Heart left ventricle (tissue), 16 donors: ENCODE measurements around the gene CDC42SE2. TPM values are rescaled to one million over a fixed set of nuclear protein-coding genes. Genes with fewer than 3 reads are reported as not detected.

Source experiments
- ATAC-seq, 4 donors: fragments of 200-7000 bp; cut with Tn5 transposase; one replicate each; pipeline ENCODE4 v1.9.1; 2020 to 2022; ENCODE audit warnings: moderate library complexity in 4 of 4, mild to moderate bottlenecking in 3 of 4, moderate number of reproducible peaks in 1 of 4
- DNase-seq, 5 donors: peaks; one replicate each; pipeline ENCODE4 v3.0.0-alpha.2; 2020
- H3K27ac ChIP-seq, 12 donors: fragments of 200-600 bp; sonication (generic) in 4 of 12; one replicate each; pipeline versions ENCODE4 v1.5.0 to v1.8.0; 2016 to 2022; ENCODE audit warnings: mild to moderate bottlenecking in 2 of 12
- H3K27me3 ChIP-seq, 9 donors: fragments of 200-600 bp; sonication (generic) in 2 of 9; one replicate each; pipeline versions ENCODE4 v1.5.1 to v1.8.0; 2016 to 2022; ENCODE audit warnings: mild to moderate bottlenecking in 3 of 9
- H3K36me3 ChIP-seq, 9 donors: fragments of 200-600 bp; sonication (generic) in 2 of 9; one replicate each; pipeline versions ENCODE4 v1.5.0 to v1.8.0; 2018 to 2022; ENCODE audit warnings: mild to moderate bottlenecking in 2 of 9
- H3K4me1 ChIP-seq, 12 donors: fragments of 200-600 bp; sonication (generic) in 4 of 12; one replicate each; pipeline versions ENCODE4 v1.5.0 to v1.8.0; 2016 to 2022; ENCODE audit warnings: mild to moderate bottlenecking in 3 of 12
- H3K4me3 ChIP-seq, 12 donors: fragments of 200-600 bp; sonication (generic) in 4 of 12; one replicate each; pipeline versions ENCODE4 v1.5.0 to v1.8.0; 2017 to 2022; ENCODE audit warnings: mild to moderate bottlenecking in 9 of 12, moderate library complexity in 4 of 12
- H3K9me3 ChIP-seq, 12 donors: fragments of 200-600 bp; sonication (generic) in 4 of 12; one replicate each; pipeline versions ENCODE4 v1.5.0 to v1.8.0; 2016 to 2022; ENCODE audit warnings: mild to moderate bottlenecking in 1 of 12
- POLR2A ChIP-seq, 2 donors: fragments of 450-650 bp; IDR thresholded peaks; one replicate each; pipeline ENCODE4 v1.6.1; 2017; ENCODE audit warnings: antibody characterized with exemption in 2 of 2, mild to moderate bottlenecking in 2 of 2, moderate library complexity in 2 of 2
- WGBS, 4 donors: extraction: QIAGEN DNeasy Blood & Tissue Kit in 2 of 4; methylation state at CpG; one replicate each; pipeline versions ENCODE4 v1.1.5 to v1.1.7; 2013 to 2018; 5-methylcytosine and 5-hydroxymethylcytosine counted together
- intact Hi-C, 10 donors: fragments of 100-400 bp; cut with DNase I; formaldehyde crosslinking; loops; one replicate each; pipeline versions ENCODE4 v1.11.1 to v1.14.2; 2022
- polyA plus RNA-seq, 2 donors: library from polyadenylated mRNA; stranded (reverse); fragments of 200-250 nt; gene quantifications; one replicate each; pipeline ENCODE4 v1.2.3, GENCODE V29; 2013
- total RNA-seq, 9 donors: library from RNA; depleted of rRNA in 2 of 9; stranded (reverse); fragments of >200 nt in 2 of 9; fragmentation: NEBNext Ultra II Directional in 3 of 9; extraction: Animal tissue kit (Norgen Biotek cat#: 25700) in 3 of 9; gene quantifications; one replicate each; pipeline versions ENCODE4 v1.1.0 to v1.2.4, GENCODE V29; 2016 to 2023
- TF ChIP-seq, protein P1 (sequence below), 12 donors: fragments of 200-600 bp; sonication (generic) in 4 of 12; IDR thresholded peaks; one replicate each; pipeline versions ENCODE4 v1.5.0 to v1.8.0; 2018 to 2022; ENCODE audit warnings: antibody characterized with exemption in 12 of 12, mild to moderate bottlenecking in 5 of 12
- donor health status: ischemic (EF 13 %, LVEDD 7.1; RV severe dilation, severe dysfunction).
- donor health status: healthy with polysubstance abuse.
- donor health status: DM: no; HTN: yes; CAD: no.
- donor health status: DM: no; HTN: no; CAD: no.
- donor health status: ischemic (EF 25% LVEDD 6.9; RV normal size, moderate dysfunction).
- donor health status: ischemic (EF 25% LVEDD 5.7; RV mildly dilated, moderate dysfunction).
- donor health status: healthy.
- donor health status: DM: yes; HTN: yes; CAD: no.
- donor health status: ischemic (EF 35%, LVEDD 5.7; RV mildly dilated, moderate dysfunction).
- donor health status: nonischemic (EF 11% LVEDD 7.7; RV severe dilation, severe dysfunction).
- donor health status: DM: yes; HTN: yes; CAD: no.
- donor health status: PGD.
- donor health status: ischemic (EF 29% LVEDD 5.4; RV normal size, mild dysfunction).
- donor health status: nonischemic (EF 23%, LVEDD 6.1; RV moderate dilation, normal function).

The CDC42SE2 gene
- total and polyA plus RNA-seq, 11 donors = 4.8 to 29.2 (median 12.4) TPM

DNA sequence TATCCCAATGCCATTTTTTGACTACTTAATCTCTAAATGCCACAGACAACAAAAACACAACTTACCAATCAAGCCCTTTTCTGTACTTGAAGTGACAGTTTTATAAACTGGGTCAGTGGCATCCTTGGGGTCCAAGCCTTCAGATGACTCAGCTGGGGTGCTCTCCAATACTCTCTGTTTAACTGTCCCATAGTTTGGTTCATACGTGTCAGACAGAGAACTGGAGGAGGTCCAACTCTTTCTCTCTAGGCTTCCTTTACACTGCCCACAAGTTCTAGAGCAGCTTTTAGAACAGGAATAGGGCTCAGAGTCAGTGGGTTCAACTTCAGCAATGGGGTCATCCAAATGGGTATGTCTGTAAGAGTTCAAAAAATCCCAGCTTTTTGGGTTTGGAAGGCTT is 166.9 kb downstream of the CDC42SE2 start:
- DNase-seq (no peak), ATAC-seq (no peak)
- intact Hi-C loops = loop anchor here in 1 of 10 donors (10.0 kb wide), 1 partner anchor 574 kb away; no protein-coding TSS in a partner anchor
- WGBS, 4 donors = 50 to 67% (median 52%) methylated on average over 1 of the region's 1 CpG
- H3K9me3 ChIP-seq = no peaks in the 10 kb centered on the region
- peaks cover 0 to 93% (median 87%) of the 10 kb centered on the region in 9 donors for H3K36me3 ChIP-seq
- no peak overlapping the region for H3K4me3 ChIP-seq
- H3K4me1 ChIP-seq = no peaks in the 10 kb centered on the region
- no peak for TF ChIP-seq POLR2A (IDR thresholded peaks at IDR 0.05)
- TF ChIP-seq, protein P1, sequence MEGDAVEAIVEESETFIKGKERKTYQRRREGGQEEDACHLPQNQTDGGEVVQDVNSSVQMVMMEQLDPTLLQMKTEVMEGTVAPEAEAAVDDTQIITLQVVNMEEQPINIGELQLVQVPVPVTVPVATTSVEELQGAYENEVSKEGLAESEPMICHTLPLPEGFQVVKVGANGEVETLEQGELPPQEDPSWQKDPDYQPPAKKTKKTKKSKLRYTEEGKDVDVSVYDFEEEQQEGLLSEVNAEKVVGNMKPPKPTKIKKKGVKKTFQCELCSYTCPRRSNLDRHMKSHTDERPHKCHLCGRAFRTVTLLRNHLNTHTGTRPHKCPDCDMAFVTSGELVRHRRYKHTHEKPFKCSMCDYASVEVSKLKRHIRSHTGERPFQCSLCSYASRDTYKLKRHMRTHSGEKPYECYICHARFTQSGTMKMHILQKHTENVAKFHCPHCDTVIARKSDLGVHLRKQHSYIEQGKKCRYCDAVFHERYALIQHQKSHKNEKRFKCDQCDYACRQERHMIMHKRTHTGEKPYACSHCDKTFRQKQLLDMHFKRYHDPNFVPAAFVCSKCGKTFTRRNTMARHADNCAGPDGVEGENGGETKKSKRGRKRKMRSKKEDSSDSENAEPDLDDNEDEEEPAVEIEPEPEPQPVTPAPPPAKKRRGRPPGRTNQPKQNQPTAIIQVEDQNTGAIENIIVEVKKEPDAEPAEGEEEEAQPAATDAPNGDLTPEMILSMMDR (IDR thresholded peaks at IDR 0.05) = no peak
- H3K27me3 ChIP-seq = no peaks in the 10 kb centered on the region
- H3K27ac ChIP-seq = no peak overlapping the region

DNA sequence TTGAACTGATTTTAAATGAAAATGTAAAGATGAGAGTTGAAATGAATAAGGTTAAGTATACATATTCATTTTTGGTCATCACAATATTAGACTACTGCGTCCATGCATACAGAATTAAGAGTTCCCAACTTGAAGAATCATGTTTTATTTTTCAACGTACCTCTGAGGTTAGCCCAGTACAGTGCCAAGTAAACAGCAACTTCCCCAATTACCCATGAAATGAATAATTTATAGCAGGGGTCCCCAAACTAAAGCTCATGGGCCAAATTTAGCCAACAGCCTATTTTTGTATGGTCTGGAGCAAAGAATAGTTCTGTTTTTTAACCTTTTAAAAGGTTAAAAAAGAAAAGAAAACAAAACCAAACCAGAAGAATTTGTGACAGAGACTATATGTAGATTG is 167.9 kb downstream of the CDC42SE2 start:
- no peak for ATAC-seq
- intact Hi-C loops = loop anchor here in 1 of 10 donors (10.0 kb wide), 1 partner anchor 573 kb away; no protein-coding TSS in a partner anchor
- no peak overlapping the region for H3K27ac ChIP-seq
- H3K9me3 ChIP-seq = no peaks in the 10 kb centered on the region
- no peak for DNase-seq
- H3K4me3 ChIP-seq = no peak overlapping the region
- TF ChIP-seq, protein P1 (IDR thresholded peaks at IDR 0.05) = no peak
- TF ChIP-seq POLR2A (IDR thresholded peaks at IDR 0.05) = no peak
- peaks cover 0 to 93% (median 78%) of the 10 kb centered on the region in 9 donors for H3K36me3 ChIP-seq
- H3K27me3 ChIP-seq = no peaks in the 10 kb centered on the region
- H3K4me1 ChIP-seq = no peaks in the 10 kb centered on the region
- WGBS, 4 donors = 67 to 94% (median 92%) methylated on average over 2 of the region's 2 CpGs

DNA sequence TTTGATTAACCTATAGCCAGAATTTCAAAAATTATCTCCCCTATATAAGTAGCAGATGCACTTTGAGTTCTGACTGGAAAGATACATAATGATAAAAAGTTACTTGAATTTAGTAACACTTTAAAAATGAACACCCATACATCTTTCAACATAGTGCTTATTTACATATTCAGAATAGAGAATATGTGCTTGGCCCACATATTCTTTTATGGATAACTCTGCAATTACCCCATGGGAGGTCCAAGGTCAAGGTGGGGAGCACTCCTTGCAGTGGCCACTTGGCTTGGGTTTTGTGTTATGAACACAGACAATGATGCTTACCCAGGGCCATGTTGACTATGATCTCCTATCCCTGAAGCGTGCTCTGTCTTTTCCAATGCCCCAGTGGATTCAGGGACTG is 169.3 kb downstream of the CDC42SE2 start:
- no peaks in the 10 kb centered on the region for H3K9me3 ChIP-seq
- ATAC-seq = no peak
- H3K4me3 ChIP-seq = no peak overlapping the region
- no peak overlapping the region for H3K27ac ChIP-seq
- TF ChIP-seq POLR2A (IDR thresholded peaks at IDR 0.05) = no peak
- TF ChIP-seq, protein P1 (IDR thresholded peaks at IDR 0.05) = no peak
- DNase-seq = no peak
- no peaks in the 10 kb centered on the region for H3K27me3 ChIP-seq
- 92 to 100% (median 99%) methylated on average over 1 of the region's 1 CpG for WGBS, 4 donors
- H3K4me1 ChIP-seq = no peaks in the 10 kb centered on the region
- intact Hi-C loops = loop anchor here in 1 of 10 donors (10.0 kb wide), 1 partner anchor 572 kb away; no protein-coding TSS in a partner anchor
- H3K36me3 ChIP-seq = peaks cover 0 to 93% (median 74%) of the 10 kb centered on the region in 9 donors

DNA sequence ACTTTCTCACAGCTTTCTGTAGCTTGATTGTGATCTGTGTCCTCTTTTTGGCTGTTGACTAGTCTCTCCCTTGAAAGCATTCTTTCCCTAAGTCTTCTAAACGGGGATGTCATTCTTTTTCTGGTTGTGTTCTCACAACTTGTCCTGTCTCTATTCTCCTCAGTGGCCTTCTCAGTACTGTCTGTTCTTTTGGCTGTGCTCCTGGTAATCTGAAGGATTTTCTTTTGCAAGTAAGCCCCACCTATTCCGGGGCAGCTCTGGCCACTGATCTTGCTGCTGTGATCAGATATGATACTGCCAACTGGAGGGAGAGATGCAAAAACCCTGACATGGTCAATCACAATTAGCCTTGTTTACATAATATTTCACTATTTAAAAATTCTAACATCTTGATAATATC is 172.2 kb downstream of the CDC42SE2 start:
- Histone ChIP-seq H3K27ac (no peak overlapping the region), H3K4me3 (no peak overlapping the region), H3K9me3 (no peaks in the 10 kb centered on the region), H3K27me3 (no peaks in the 10 kb centered on the region), H3K36me3 (peaks cover 0 to 99% (median 82%) of the 10 kb centered on the region in 9 donors), H3K4me1 (peaks cover 0 to 4% (median 0%) of the 10 kb centered on the region in 12 donors)
- no peak for DNase-seq
- 40 to 68% (median 56%) methylated on average over 2 of the region's 2 CpGs for WGBS, 4 donors
- intact Hi-C loops = loop anchor here in 1 of 10 donors (10.0 kb wide), 1 partner anchor 569 kb away; no protein-coding TSS in a partner anchor
- ATAC-seq = peak in 1 of 4 donors; percentile 36
- TF ChIP-seq POLR2A (IDR thresholded peaks at IDR 0.05) = no peak

DNA sequence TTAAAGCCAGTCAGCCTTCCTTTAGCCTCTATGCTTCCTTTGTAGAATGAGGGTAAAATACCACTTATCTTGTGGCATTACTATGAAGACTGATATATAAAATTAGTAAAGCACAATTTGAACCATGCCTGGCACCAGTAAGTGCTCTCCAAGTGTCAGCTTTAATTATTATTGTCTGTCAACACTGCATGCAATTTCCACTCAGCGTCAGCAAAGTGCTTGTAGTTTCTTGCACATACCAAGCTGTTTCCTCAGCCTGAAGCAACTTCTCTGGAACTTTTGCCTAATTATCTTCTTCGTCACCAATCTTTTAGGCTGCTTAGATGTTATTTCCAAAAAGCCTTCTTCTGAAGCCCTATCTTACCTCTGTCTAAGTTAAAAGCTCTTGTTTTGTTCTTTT is 177.3 kb downstream of the CDC42SE2 start:
- no peak for TF ChIP-seq POLR2A (IDR thresholded peaks at IDR 0.05)
- TF ChIP-seq, protein P1 (IDR thresholded peaks at IDR 0.05) = no peak
- no peak overlapping the region for H3K27ac ChIP-seq
- H3K9me3 ChIP-seq = no peaks in the 10 kb centered on the region
- ATAC-seq (peak in 2 of 4 donors; percentile 37 to 43), DNase-seq (no peak)
- H3K36me3 ChIP-seq = peaks cover 0 to 98% (median 83%) of the 10 kb centered on the region in 9 donors
- H3K4me3 ChIP-seq = no peak overlapping the region
- intact Hi-C loops = no loop called here
- H3K27me3 ChIP-seq = no peaks in the 10 kb centered on the region
- H3K4me1 ChIP-seq = peaks cover 0 to 9% (median 0%) of the 10 kb centered on the region in 12 donors
- WGBS, 4 donors = 44 to 68% (median 59%) methylated on average over 2 of the region's 2 CpGs
